ENCODE data around the gene CPLX1. TPM values are rescaled to one million over a fixed set of nuclear protein-coding genes. Genes with fewer than 3 reads are reported as not detected.
A peak's percentile ranks its signal among the peaks of the same experiment; 100 is the strongest.

The CPLX1 gene
- total RNA-seq, 5 donors from 2014 or later (not counting 1 experiment from before 2014, with no cell fraction given): 0.73 to 2.6 (median 1.2) TPM

- no peaks in the 10 kb centered on the region for H3K9me3 ChIP-seq
- H3K27ac ChIP-seq (ENCODE audit: low read length): no peak overlapping the region
- Mint-ChIP-seq H3K27me3 (no peaks in the 10 kb centered on the region), H3K4me1 (peaks cover 35 to 62% (median 56%) of the 10 kb centered on the region in 3 donors), H3K9me3 (no peaks in the 10 kb centered on the region), H3K4me3 (no peak overlapping the region), H3K36me3 (peaks cover 33% of the 10 kb centered on the region), H3K27ac (no peak overlapping the region)
- ChIA-PET POLR2A (no interaction called here), CTCF (no interaction called here)
- no CpG with 5 or more reads among the region's 7 CpGs for WGBS (ENCODE audit: insufficient coverage)
- DNase-seq (no peak), ATAC-seq (replicated peaks in 1 of 4) (no peak)
- H3K27me3 ChIP-seq (replicated peaks in 1 of 2; ENCODE audit: control insufficient read depth in 2 of 2, extremely low read depth in 1 of 2, insufficient read depth in 2 of 2, low read length in 1 of 2): no peaks in the 10 kb centered on the region
- H3K4me1 ChIP-seq (ENCODE audit: control insufficient read depth in 1 of 2, extremely low read depth in 1 of 2, insufficient read depth in 2 of 2, low read length in 2 of 2): peaks cover 0 to 42% of the 10 kb centered on the region in 2 experiments
- H3K4me3 ChIP-seq (ENCODE audit: control insufficient read depth in 1 of 2, extremely low read depth in 1 of 2, low read length in 1 of 2): no peak overlapping the region
- peaks cover 8 to 51% of the 10 kb centered on the region in 2 donors for H3K36me3 ChIP-seq (ENCODE audit: control insufficient read depth in 2 of 2, extremely low read depth in 1 of 2, insufficient read depth in 1 of 2, low read length in 1 of 2)
These were observed 53.8 kb downstream of the CPLX1 start for GRCh38 chr4:772118-772517.

GRCh38 chr4:771464-771863, 54.5 kb downstream of the CPLX1 start:
- Mint-ChIP-seq H3K9me3 (no peaks in the 10 kb centered on the region), H3K27ac (no peak overlapping the region), H3K4me3 (no peak overlapping the region), H3K4me1 (peaks cover 29 to 57% (median 51%) of the 10 kb centered on the region in 3 donors), H3K27me3 (no peaks in the 10 kb centered on the region), H3K36me3 (peaks cover 33% of the 10 kb centered on the region)
- peaks cover 4 to 50% of the 10 kb centered on the region in 2 donors for H3K36me3 ChIP-seq (ENCODE audit: control insufficient read depth in 2 of 2, extremely low read depth in 1 of 2, insufficient read depth in 1 of 2, low read length in 1 of 2)
- no peaks in the 10 kb centered on the region for H3K27me3 ChIP-seq (replicated peaks in 1 of 2; ENCODE audit: control insufficient read depth in 2 of 2, extremely low read depth in 1 of 2, insufficient read depth in 2 of 2, low read length in 1 of 2)
- CTCF ChIA-PET: interaction anchor here in 1 of 2 donors (0.6 kb wide), 1 partner anchor 778 kb away, joined by 8 read pairs; no protein-coding TSS in a partner anchor
- no peak overlapping the region for H3K27ac ChIP-seq (ENCODE audit: low read length)
- WGBS (ENCODE audit: insufficient coverage): 82% methylated on average over 6 of the region's 6 CpGs
- POLR2A ChIA-PET: no interaction called here
- no peak overlapping the region for H3K4me3 ChIP-seq (ENCODE audit: control insufficient read depth in 1 of 2, extremely low read depth in 1 of 2, low read length in 1 of 2)
- ATAC-seq (replicated peaks in 1 of 4) (peak in 1 of 4 experiments; percentile 26), DNase-seq (no peak)
- peaks cover 0 to 40% of the 10 kb centered on the region in 2 experiments for H3K4me1 ChIP-seq (ENCODE audit: control insufficient read depth in 1 of 2, extremely low read depth in 1 of 2, insufficient read depth in 2 of 2, low read length in 2 of 2)
- H3K9me3 ChIP-seq: no peaks in the 10 kb centered on the region

GRCh38 chr4:770022-770421, 55.9 kb downstream of the CPLX1 start:
- 89% methylated on average over 3 of the region's 5 CpGs for WGBS (ENCODE audit: insufficient coverage)
- Mint-ChIP-seq H3K27ac (no peak overlapping the region), H3K9me3 (no peaks in the 10 kb centered on the region), H3K27me3 (no peaks in the 10 kb centered on the region), H3K36me3 (peaks cover 34% of the 10 kb centered on the region), H3K4me1 (peaks cover 20 to 44% (median 38%) of the 10 kb centered on the region in 3 donors), H3K4me3 (no peak overlapping the region)
- Histone ChIP-seq H3K4me3 (ENCODE audit: control insufficient read depth in 1 of 2, extremely low read depth in 1 of 2, low read length in 1 of 2) (no peak overlapping the region), H3K27ac (ENCODE audit: low read length) (no peak overlapping the region), H3K4me1 (ENCODE audit: control insufficient read depth in 1 of 2, extremely low read depth in 1 of 2, insufficient read depth in 2 of 2, low read length in 2 of 2) (peaks cover 0 to 29% of the 10 kb centered on the region in 2 experiments), H3K36me3 (ENCODE audit: control insufficient read depth in 2 of 2, extremely low read depth in 1 of 2, insufficient read depth in 1 of 2, low read length in 1 of 2) (peaks cover 11 to 43% of the 10 kb centered on the region in 2 donors), H3K9me3 (no peaks in the 10 kb centered on the region), H3K27me3 (replicated peaks in 1 of 2; ENCODE audit: control insufficient read depth in 2 of 2, extremely low read depth in 1 of 2, insufficient read depth in 2 of 2, low read length in 1 of 2) (no peaks in the 10 kb centered on the region)
- no peak for DNase-seq
- CTCF ChIA-PET: interaction anchor here in 1 of 2 donors (0.6 kb wide), 1 partner anchor 14 kb away, joined by 4 read pairs; no protein-coding TSS in a partner anchor
- ATAC-seq (replicated peaks in 1 of 4): no peak
- POLR2A ChIA-PET: no interaction called here

- H3K9me3 Mint-ChIP-seq: no peaks in the 10 kb centered on the region
- H3K4me3 Mint-ChIP-seq: no peak overlapping the region
- Histone ChIP-seq H3K9me3 (no peaks in the 10 kb centered on the region), H3K4me1 (ENCODE audit: control insufficient read depth in 1 of 2, extremely low read depth in 1 of 2, insufficient read depth in 2 of 2, low read length in 2 of 2) (peaks cover 0 to 24% of the 10 kb centered on the region in 2 experiments), H3K4me3 (ENCODE audit: control insufficient read depth in 1 of 2, extremely low read depth in 1 of 2, low read length in 1 of 2) (no peak overlapping the region), H3K36me3 (ENCODE audit: control insufficient read depth in 2 of 2, extremely low read depth in 1 of 2, insufficient read depth in 1 of 2, low read length in 1 of 2) (peaks cover 11 to 41% of the 10 kb centered on the region in 2 donors), H3K27ac (ENCODE audit: low read length) (no peak overlapping the region), H3K27me3 (replicated peaks in 1 of 2; ENCODE audit: control insufficient read depth in 2 of 2, extremely low read depth in 1 of 2, insufficient read depth in 2 of 2, low read length in 1 of 2) (no peaks in the 10 kb centered on the region)
- POLR2A ChIA-PET: no interaction called here
- H3K4me1 Mint-ChIP-seq: peaks cover 15 to 44% (median 37%) of the 10 kb centered on the region in 3 donors
- DNase-seq (no peak), ATAC-seq (replicated peaks in 1 of 4) (no peak)
- H3K36me3 Mint-ChIP-seq: peaks cover 33% of the 10 kb centered on the region
- H3K27ac Mint-ChIP-seq: no peak overlapping the region
- CTCF ChIA-PET: interaction anchor here in 1 of 2 donors (0.6 kb wide), 1 partner anchor 14 kb away, joined by 4 read pairs; no protein-coding TSS in a partner anchor
- H3K27me3 Mint-ChIP-seq: no peaks in the 10 kb centered on the region
- 99% methylated on average over 18 of the region's 19 CpGs for WGBS (ENCODE audit: insufficient coverage)
These were observed 56.4 kb downstream of the CPLX1 start for GRCh38 chr4:769511-769910.

- Mint-ChIP-seq H3K4me1 (peaks cover 10 to 40% (median 32%) of the 10 kb centered on the region in 3 donors), H3K9me3 (no peaks in the 10 kb centered on the region), H3K27ac (no peak overlapping the region), H3K27me3 (no peaks in the 10 kb centered on the region), H3K36me3 (peaks cover 30% of the 10 kb centered on the region), H3K4me3 (no peak overlapping the region)
- no peak for ATAC-seq (replicated peaks in 1 of 4)
- Histone ChIP-seq H3K27me3 (replicated peaks in 1 of 2; ENCODE audit: control insufficient read depth in 2 of 2, extremely low read depth in 1 of 2, insufficient read depth in 2 of 2, low read length in 1 of 2) (no peaks in the 10 kb centered on the region), H3K36me3 (ENCODE audit: control insufficient read depth in 2 of 2, extremely low read depth in 1 of 2, insufficient read depth in 1 of 2, low read length in 1 of 2) (peaks cover 11 to 39% of the 10 kb centered on the region in 2 donors), H3K27ac (ENCODE audit: low read length) (no peak overlapping the region), H3K4me1 (ENCODE audit: control insufficient read depth in 1 of 2, extremely low read depth in 1 of 2, insufficient read depth in 2 of 2, low read length in 2 of 2) (peaks cover 0 to 20% of the 10 kb centered on the region in 2 experiments), H3K9me3 (no peaks in the 10 kb centered on the region), H3K4me3 (ENCODE audit: control insufficient read depth in 1 of 2, extremely low read depth in 1 of 2, low read length in 1 of 2) (no peak overlapping the region)
- DNase-seq: no peak
- ChIA-PET CTCF (interaction anchor here in 1 of 2 donors (0.9 kb wide), 1 partner anchor 27 kb away, joined by 3 read pairs; no protein-coding TSS in a partner anchor), POLR2A (interaction anchor here in 1 of 2 donors (0.7 kb wide), 1 partner anchor 895 kb away, joined by 3 read pairs; no protein-coding TSS in a partner anchor)
- WGBS (ENCODE audit: insufficient coverage): 100% methylated on average over 6 of the region's 12 CpGs
These were observed 56.9 kb downstream of the CPLX1 start for GRCh38 chr4:768995-769394.

GRCh38 chr4:768076-768475, 57.9 kb downstream of the CPLX1 start:
- Histone ChIP-seq H3K4me3 (ENCODE audit: control insufficient read depth in 1 of 2, extremely low read depth in 1 of 2, low read length in 1 of 2) (no peak overlapping the region), H3K9me3 (no peaks in the 10 kb centered on the region), H3K27ac (ENCODE audit: low read length) (no peak overlapping the region), H3K27me3 (replicated peaks in 1 of 2; ENCODE audit: control insufficient read depth in 2 of 2, extremely low read depth in 1 of 2, insufficient read depth in 2 of 2, low read length in 1 of 2) (no peaks in the 10 kb centered on the region), H3K36me3 (ENCODE audit: control insufficient read depth in 2 of 2, extremely low read depth in 1 of 2, insufficient read depth in 1 of 2, low read length in 1 of 2) (peaks cover 18 to 41% of the 10 kb centered on the region in 2 donors), H3K4me1 (ENCODE audit: control insufficient read depth in 1 of 2, extremely low read depth in 1 of 2, insufficient read depth in 2 of 2, low read length in 2 of 2) (peaks cover 0 to 11% of the 10 kb centered on the region in 2 experiments)
- 100% methylated on average over 4 of the region's 15 CpGs for WGBS (ENCODE audit: insufficient coverage)
- H3K36me3 Mint-ChIP-seq: peaks cover 38% of the 10 kb centered on the region
- H3K4me3 Mint-ChIP-seq: no peak overlapping the region
- no peaks in the 10 kb centered on the region for H3K27me3 Mint-ChIP-seq
- H3K9me3 Mint-ChIP-seq: no peaks in the 10 kb centered on the region
- ChIA-PET CTCF (interaction anchor here in 1 of 2 donors (0.9 kb wide), 1 partner anchor 26 kb away, joined by 3 read pairs; no protein-coding TSS in a partner anchor), POLR2A (interaction anchor here in 1 of 2 donors (0.5 kb wide), 1 partner anchor 78 kb away, joined by 3 read pairs; no protein-coding TSS in a partner anchor)
- ATAC-seq (replicated peaks in 1 of 4) (no peak), DNase-seq (no peak)
- no peak overlapping the region for H3K27ac Mint-ChIP-seq
- peaks cover 9 to 44% (median 35%) of the 10 kb centered on the region in 3 donors for H3K4me1 Mint-ChIP-seq

Data from T-cell (primary cell).